Peyer's patch (tissue), 4 donors: Measurements from ENCODE around the gene ADORA2A.

Experiments used
- CTCF ChIP-seq, 6 experiments: fragments of 450-650 bp in 4 of 6; fragments of 200-600 bp in 2 of 6; sonication (generic) in 1 of 6; IDR thresholded peaks; one replicate each; pipeline ENCODE4 v1.5.1; 2017 to 2019; ENCODE audit warnings: antibody characterized with exemption in 6 of 6, mild to moderate bottlenecking in 3 of 6, moderate library complexity in 1 of 6
- POLR2A ChIP-seq, 2 donors: fragments of 450-650 bp; IDR thresholded peaks; one replicate each; pipeline ENCODE4 v1.5.1; 2017; ENCODE audit warnings: antibody characterized with exemption in 2 of 2, mild to moderate bottlenecking in 2 of 2, moderate library complexity in 2 of 2

GRCh38 chr22:24419475-24419850, 7.9 kb upstream of the ADORA2A start:
- no peak for TF ChIP-seq CTCF (IDR thresholded peaks at IDR 0.05)
- TF ChIP-seq POLR2A (IDR thresholded peaks at IDR 0.05), result no peak
